HUES48 (cell line): ENCODE results near the gene YBX3.

Source experiments
- H3K27ac ChIP-seq: one replicate; pipeline ENCODE4 v1.7.0; 2013; ENCODE audit warnings: low read depth, low read length, inconsistent platforms
- H3K27me3 ChIP-seq: 2 replicates; pipeline ENCODE4 v1.6.1; 2013; ENCODE audit warnings: mild to moderate bottlenecking, low read length; ENCODE audit not compliant: control insufficient read depth, insufficient read depth
- H3K36me3 ChIP-seq: 2 replicates; pipeline ENCODE4 v1.6.1; 2013; ENCODE audit warnings: low read length; ENCODE audit not compliant: control insufficient read depth, insufficient read depth
- H3K4me1 ChIP-seq: 2 replicates; pipeline ENCODE4 v1.6.1; 2013; ENCODE audit warnings: mild to moderate bottlenecking, low read length; ENCODE audit not compliant: control insufficient read depth, insufficient read depth
- H3K4me3 ChIP-seq: 2 replicates; pipeline ENCODE4 v1.5.1; 2013; ENCODE audit warnings: mild to moderate bottlenecking, low read depth, low read length
- H3K9ac ChIP-seq: 2 replicates; pipeline ENCODE4 v1.6.1; 2013; ENCODE audit warnings: mild to moderate bottlenecking, low read depth, low read length, moderate library complexity
- H3K9me3 ChIP-seq: 2 replicates; pipeline ENCODE4 v1.6.1; 2013; ENCODE audit warnings: low read length; ENCODE audit not compliant: control insufficient read depth, insufficient read depth

Gene YBX3

DNA sequence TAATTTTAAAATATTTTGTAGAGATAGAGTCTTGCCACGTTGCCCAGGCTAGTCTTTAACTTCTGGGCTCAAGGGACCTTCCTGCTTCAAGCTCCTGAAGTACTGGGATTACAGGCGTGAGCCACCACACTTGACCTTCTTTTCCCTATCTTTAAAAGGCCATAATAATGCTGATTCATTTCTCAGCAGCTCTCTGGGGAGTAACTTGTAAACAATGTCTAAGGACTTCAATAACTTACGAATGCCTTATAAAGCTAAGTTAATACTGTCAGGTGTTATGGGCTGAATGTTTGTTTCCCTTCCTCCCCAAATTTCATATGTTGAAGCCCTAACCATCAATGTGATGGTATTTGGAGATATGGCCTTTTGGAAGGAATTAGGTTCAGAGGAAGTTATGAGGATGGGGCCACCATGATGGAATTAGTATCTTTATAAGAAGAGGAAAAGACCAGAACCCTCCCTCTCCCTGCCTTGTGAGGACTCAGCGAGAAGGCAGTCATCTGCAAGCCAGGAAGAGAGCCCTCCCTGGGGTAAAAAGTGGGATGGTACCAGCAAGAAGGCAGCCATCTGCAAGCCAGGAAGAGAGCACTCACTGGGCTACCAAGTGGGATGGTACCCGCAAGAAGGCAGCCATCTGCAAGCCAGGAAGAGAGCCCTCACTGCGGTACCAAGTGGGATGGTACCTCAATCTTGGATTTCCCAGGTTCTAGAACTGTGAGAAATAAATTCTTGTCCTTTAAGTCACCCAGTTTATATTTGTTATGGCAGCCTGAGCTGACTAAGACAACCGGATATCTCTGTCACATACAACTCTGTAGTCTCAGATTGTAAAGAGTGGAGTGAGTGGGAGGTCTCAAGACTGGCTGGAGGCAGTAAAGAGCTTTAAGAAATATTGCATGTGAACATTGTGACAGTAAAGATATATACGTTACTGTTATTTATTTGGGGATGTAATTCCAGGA lies 16.3 kb upstream of the YBX3 start:
- H3K9me3 ChIP-seq: no peaks in the 10 kb centered on the region
- H3K36me3 ChIP-seq: no peaks in the 10 kb centered on the region
- H3K4me1 ChIP-seq: no peaks in the 10 kb centered on the region
- no peak overlapping the region for H3K4me3 ChIP-seq
- no peak overlapping the region for H3K27ac ChIP-seq
- no peak overlapping the region for H3K9ac ChIP-seq
- no peaks in the 10 kb centered on the region; the same call in 1 of the 2 replicates for H3K27me3 ChIP-seq

- Histone ChIP-seq H3K36me3 (no peaks in the 10 kb centered on the region), H3K9ac (no peak overlapping the region), H3K4me1 (no peaks in the 10 kb centered on the region), H3K27ac (no peak overlapping the region), H3K9me3 (no peaks in the 10 kb centered on the region), H3K4me3 (no peak overlapping the region), H3K27me3 (no peaks in the 10 kb centered on the region; the same call in 1 of the 2 replicates)
Measured at GRCh38 chr12:10737249-10737648, 14.1 kb upstream of the YBX3 start.

DNA sequence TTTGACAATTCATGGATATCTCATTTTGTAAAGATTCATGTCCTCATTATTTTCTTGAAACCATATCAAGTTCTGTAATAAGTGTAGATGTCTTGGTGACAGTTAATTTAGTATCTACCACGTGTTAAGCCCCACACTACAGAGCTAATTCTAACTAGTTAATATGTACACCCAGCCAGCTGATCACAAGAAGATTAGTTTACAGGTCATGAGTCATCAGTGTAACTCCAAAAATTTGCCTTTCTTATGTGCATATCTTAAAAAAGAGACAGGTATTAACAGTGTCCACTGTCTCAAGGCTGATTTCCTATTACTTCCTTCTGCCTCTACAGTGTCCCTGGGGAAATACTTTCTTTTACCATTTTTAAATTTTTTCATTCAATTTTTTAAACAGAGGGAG lies 13.3 kb upstream of the YBX3 start:
- Histone ChIP-seq H3K9me3 (no peaks in the 10 kb centered on the region), H3K36me3 (no peaks in the 10 kb centered on the region), H3K4me3 (no peak overlapping the region), H3K27me3 (no peaks in the 10 kb centered on the region; the same call in 1 of the 2 replicates), H3K27ac (no peak overlapping the region), H3K9ac (no peak overlapping the region), H3K4me1 (no peaks in the 10 kb centered on the region)

DNA sequence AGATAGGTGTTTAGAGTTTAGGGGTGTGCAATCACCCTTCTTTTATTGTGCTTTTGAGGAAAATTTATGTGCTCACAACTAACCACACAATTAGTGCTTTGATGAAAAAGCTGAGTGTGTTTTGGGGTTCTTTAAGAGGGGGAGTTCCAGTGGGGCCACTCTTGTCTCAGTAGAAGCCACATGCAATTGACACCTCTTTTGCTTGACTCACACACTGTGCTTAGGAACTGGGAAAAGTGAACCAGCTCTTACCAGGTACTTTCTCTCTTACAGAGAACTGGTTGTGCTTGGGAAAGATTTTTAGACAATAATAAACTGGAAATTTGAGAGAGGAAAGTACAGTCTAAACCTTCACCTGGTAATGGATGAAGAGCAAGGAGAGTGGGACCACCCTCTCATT lies 12.3 kb upstream of the YBX3 start:
- Histone ChIP-seq H3K27me3 (no peaks in the 10 kb centered on the region; the same call in 1 of the 2 replicates), H3K27ac (no peak overlapping the region), H3K9me3 (no peaks in the 10 kb centered on the region), H3K4me3 (no peak overlapping the region), H3K9ac (no peak overlapping the region), H3K36me3 (no peaks in the 10 kb centered on the region), H3K4me1 (no peaks in the 10 kb centered on the region)

DNA sequence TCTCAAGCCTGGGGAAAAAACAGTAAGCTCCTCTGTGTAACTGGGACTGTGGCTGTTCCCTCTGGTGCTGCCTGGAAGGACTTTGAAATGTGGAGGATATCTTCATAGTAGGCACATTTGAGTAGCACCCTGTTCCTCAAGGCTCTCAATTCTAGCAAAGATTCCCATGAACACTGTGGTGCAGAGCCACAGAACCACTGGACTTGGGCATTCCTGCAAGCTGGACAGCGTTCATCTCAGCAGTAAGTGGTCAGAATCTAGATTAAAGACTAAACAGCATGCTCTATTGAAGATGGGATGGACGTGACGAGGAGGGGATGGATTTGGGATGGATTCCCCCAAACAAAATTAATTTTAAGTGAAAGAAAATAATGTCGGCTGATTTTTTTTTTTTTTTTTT lies 9.4 kb upstream of the YBX3 start:
- Histone ChIP-seq H3K9ac (no peak overlapping the region), H3K36me3 (no peaks in the 10 kb centered on the region), H3K27ac (no peak overlapping the region), H3K4me3 (no peak overlapping the region), H3K9me3 (no peaks in the 10 kb centered on the region), H3K4me1 (no peaks in the 10 kb centered on the region), H3K27me3 (no peaks in the 10 kb centered on the region; the same call in 1 of the 2 replicates)

DNA sequence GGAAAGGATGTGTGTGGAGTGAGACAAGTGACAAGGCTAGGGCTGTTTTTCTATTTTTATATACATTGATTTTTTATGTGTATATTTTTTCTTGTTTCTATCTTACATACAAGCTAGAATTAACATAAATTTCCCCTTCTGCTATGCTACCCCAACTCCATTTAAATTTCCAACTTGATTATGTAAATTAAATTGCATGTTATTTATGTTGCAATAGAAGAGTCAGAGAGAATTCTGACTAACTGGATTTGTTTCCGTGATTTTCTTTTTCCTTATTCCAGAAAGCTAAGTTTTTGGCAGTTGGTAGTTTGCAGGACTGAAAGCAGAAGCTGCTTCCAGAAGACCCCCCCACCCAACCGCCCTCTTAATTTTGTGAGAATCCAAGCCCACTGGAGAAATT lies 8.9 kb upstream of the YBX3 start:
- Histone ChIP-seq H3K4me1 (no peaks in the 10 kb centered on the region), H3K27me3 (no peaks in the 10 kb centered on the region; the same call in 1 of the 2 replicates), H3K9me3 (no peaks in the 10 kb centered on the region), H3K9ac (no peak overlapping the region), H3K27ac (no peak overlapping the region), H3K4me3 (no peak overlapping the region), H3K36me3 (no peaks in the 10 kb centered on the region)

DNA sequence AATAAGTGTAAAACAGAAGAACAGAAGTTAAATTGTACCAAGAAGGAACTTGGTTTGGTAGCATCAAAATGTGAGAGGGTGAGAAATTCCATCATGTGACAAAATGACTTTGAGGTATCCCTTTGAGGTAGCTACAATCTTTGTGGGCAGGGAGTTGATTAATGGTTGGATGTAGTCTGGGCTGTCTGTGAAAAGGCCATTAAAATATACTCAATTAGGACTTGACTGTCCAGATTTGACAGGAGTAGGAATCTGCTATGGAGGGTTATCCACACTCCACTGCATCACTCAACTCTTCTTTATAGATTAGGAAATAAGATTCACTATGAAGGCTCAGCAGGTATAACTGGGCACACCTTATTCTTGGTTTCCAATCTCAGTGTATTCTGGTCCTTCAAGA lies 7.4 kb upstream of the YBX3 start:
- H3K27ac ChIP-seq: no peak overlapping the region
- H3K27me3 ChIP-seq: no peaks in the 10 kb centered on the region; the same call in 1 of the 2 replicates
- H3K4me1 ChIP-seq: no peaks in the 10 kb centered on the region
- no peak overlapping the region for H3K4me3 ChIP-seq
- no peaks in the 10 kb centered on the region for H3K36me3 ChIP-seq
- H3K9me3 ChIP-seq: no peaks in the 10 kb centered on the region
- H3K9ac ChIP-seq: no peak overlapping the region

GRCh38 chr12:10728091-10728490 lies 5.0 kb upstream of the YBX3 start:
- Histone ChIP-seq H3K9me3 (no peaks in the 10 kb centered on the region), H3K27me3 (peaks cover 8% of the 10 kb centered on the region), H3K4me1 (peaks cover 5% of the 10 kb centered on the region), H3K27ac (no peak overlapping the region), H3K4me3 (no peak overlapping the region), H3K36me3 (no peaks in the 10 kb centered on the region), H3K9ac (no peak overlapping the region)

DNA sequence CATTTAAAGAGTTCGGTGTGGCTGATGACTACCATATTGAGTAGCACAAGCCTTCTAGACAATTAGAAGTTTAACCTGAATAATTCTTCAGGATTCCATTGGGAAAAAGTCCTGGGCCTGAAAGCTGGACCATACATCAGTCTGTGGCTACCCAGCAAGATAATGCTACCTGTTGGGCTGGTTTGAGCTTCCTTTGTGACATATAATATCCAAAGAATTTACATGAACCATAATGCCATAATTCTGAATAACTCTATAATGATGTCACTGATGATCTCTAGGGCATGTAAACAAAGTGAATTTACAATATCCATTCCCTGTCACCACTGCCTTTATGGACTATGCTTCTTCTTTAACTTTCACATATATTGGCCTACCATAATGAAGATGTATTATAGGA lies 3.8 kb upstream of the YBX3 start:
- Histone ChIP-seq H3K36me3 (no peaks in the 10 kb centered on the region), H3K27ac (no peak overlapping the region), H3K27me3 (peaks cover 8% of the 10 kb centered on the region), H3K9me3 (no peaks in the 10 kb centered on the region), H3K4me1 (peaks cover 5% of the 10 kb centered on the region), H3K4me3 (no peak overlapping the region), H3K9ac (no peak overlapping the region)

GRCh38 chr12:10725003-10725402 lies 1.9 kb upstream of the YBX3 start:
- Histone ChIP-seq H3K9ac (no peak overlapping the region), H3K27ac (no peak overlapping the region), H3K36me3 (no peaks in the 10 kb centered on the region), H3K9me3 (no peaks in the 10 kb centered on the region), H3K4me3 (no peak overlapping the region), H3K27me3 (peaks cover 8% of the 10 kb centered on the region), H3K4me1 (peaks cover 20% of the 10 kb centered on the region)

GRCh38 chr12:10722502-10722904 lies 620 bp downstream of the YBX3 start:
- Histone ChIP-seq H3K36me3 (peaks cover 10% of the 10 kb centered on the region), H3K4me1 (peaks cover 45% of the 10 kb centered on the region), H3K27me3 (peaks cover 8% of the 10 kb centered on the region), H3K9ac (peak overlapping the region; percentile 92), H3K9me3 (no peaks in the 10 kb centered on the region), H3K4me3 (peak overlapping the region; percentile 97), H3K27ac (peak overlapping the region; percentile 84)
